GM12892 (cell line): ENCODE results near the gene PTPRN.

Source experiments
- POLR2A ChIP-seq: IDR thresholded peaks from 2 replicates; pipeline ENCODE4 v1.6.1; 2011; ENCODE audit warnings: low read depth, low read length, control low read depth
- POLR2AphosphoS5 ChIP-seq: IDR thresholded peaks from 2 replicates; pipeline ENCODE4 v1.6.1; 2011; ENCODE audit warnings: low read depth, low read length, control low read depth
- TAF1 ChIP-seq: IDR thresholded peaks from 2 replicates; pipeline ENCODE4 v1.6.1; 2011; ENCODE audit warnings: low read depth, mild to moderate bottlenecking, control low read depth, low read length, borderline replicate concordance

DNA sequence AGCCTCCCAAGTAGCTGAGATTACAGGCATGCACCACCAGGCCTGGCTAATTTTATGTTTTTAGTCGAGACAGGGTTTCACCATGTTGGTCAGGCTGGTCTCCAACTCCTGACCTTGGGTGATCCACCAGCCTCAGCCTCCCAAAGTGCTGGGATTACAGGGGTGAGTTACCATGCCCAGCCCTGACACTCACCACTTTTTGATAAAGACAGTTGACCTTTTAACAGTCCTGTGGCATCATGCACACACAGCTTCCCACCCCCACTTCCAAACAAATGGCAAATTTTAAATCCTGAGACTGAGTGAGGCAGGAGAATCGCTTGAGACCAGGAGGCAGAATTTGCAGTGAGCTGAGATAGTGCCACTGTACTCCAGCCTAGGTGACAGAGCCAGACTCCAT lies 36.2 kb downstream of the PTPRN start:
- no peak for TF ChIP-seq POLR2AphosphoS5
- no peak for TF ChIP-seq TAF1
- no peak for TF ChIP-seq POLR2A
